GM12878 (cell line): Measurements from ENCODE around the gene IL27RA. TPM values are rescaled to one million over a fixed set of nuclear protein-coding genes. Genes with fewer than 3 reads are reported as not detected.

ENCODE experiments used
- ASH2L ChIP-seq: fragments of 300-600, 200-600 bp; sonication (generic); IDR thresholded peaks from 2 replicates; pipeline ENCODE4 v1.6.1; 2017; ENCODE audit warnings: low read depth, mild to moderate bottlenecking, borderline replicate concordance
- ATF3 ChIP-seq: IDR thresholded peaks from 2 replicates; pipeline ENCODE4 v1.6.1; 2011; ENCODE audit warnings: low read depth, mild to moderate bottlenecking, low read length, moderate library complexity, borderline replicate concordance; ENCODE audit errors: extremely low read depth
- BRCA1 ChIP-seq: IDR thresholded peaks from 2 replicates; pipeline ENCODE4 v1.6.1; 2011; ENCODE audit warnings: low read depth, low read length, improper control_type of control experiment
- CUX1 ChIP-seq: IDR thresholded peaks from 2 replicates; pipeline ENCODE4 v1.6.1; 2012; ENCODE audit warnings: improper control_type of control experiment, low read depth, low read length; ENCODE audit not compliant: insufficient replicate concordance
- ETV6 ChIP-seq, 2 experiments: fragments of 450-650 bp in 1 of 2; IDR thresholded peaks in 1 of 2; conservative IDR thresholded peaks in 1 of 2; 2 replicates each; pipeline ENCODE4 v1.6.1; 2014; ENCODE audit warnings: antibody characterized with exemption in 1 of 2, borderline replicate concordance in 1 of 2, low read depth in 1 of 2, mild to moderate bottlenecking in 1 of 2, moderate library complexity in 1 of 2
- IRF3 ChIP-seq: fragments of 450-650 bp; IDR thresholded peaks from 2 replicates; pipeline ENCODE4 v1.6.1; 2014; ENCODE audit warnings: mild to moderate bottlenecking
- JUND ChIP-seq: IDR thresholded peaks from 2 replicates; pipeline ENCODE4 v1.6.1; 2012; ENCODE audit warnings: low read depth, mild to moderate bottlenecking, low read length, improper control_type of control experiment, moderate library complexity
- POLR2AphosphoS5 ChIP-seq: IDR thresholded peaks from 2 replicates; pipeline ENCODE4 v1.6.1; 2011; ENCODE audit warnings: mild to moderate bottlenecking, low read length, inconsistent platforms
- SUZ12 ChIP-seq: fragments of 200-600 bp; sonication (generic); IDR thresholded peaks from one replicate; pipeline ENCODE4 v1.6.1; 2018; ENCODE audit warnings: antibody characterized with exemption, mild to moderate bottlenecking; ENCODE audit not compliant: unreplicated experiment
- TCF12 ChIP-seq: IDR thresholded peaks from 2 replicates; pipeline ENCODE4 v1.6.1; 2011; ENCODE audit warnings: low read depth, mild to moderate bottlenecking, low read length
- USF2 ChIP-seq: IDR thresholded peaks from 2 replicates; pipeline ENCODE4 v1.6.1; 2011; ENCODE audit warnings: low read depth, low read length, improper control_type of control experiment, borderline replicate concordance
- ZNF207 ChIP-seq: fragments of 450-650 bp; IDR thresholded peaks from 2 replicates; pipeline ENCODE4 v1.6.1; 2014; ENCODE audit warnings: antibody characterized with exemption, mild to moderate bottlenecking, borderline replicate concordance
- ZNF622 ChIP-seq: fragments of 450-650 bp; IDR thresholded peaks from 2 replicates; pipeline ENCODE4 v1.6.1; 2017; ENCODE audit warnings: mild to moderate bottlenecking, inconsistent platforms
- ZNF687 ChIP-seq: fragments of 450-650 bp; IDR thresholded peaks from 2 replicates; pipeline ENCODE4 v1.6.1; 2017; ENCODE audit warnings: mild to moderate bottlenecking, moderate library complexity
- ZZZ3 ChIP-seq: IDR thresholded peaks from 2 replicates; pipeline ENCODE4 v1.6.1; 2011; ENCODE audit warnings: low read depth; ENCODE audit not compliant: control insufficient read depth, insufficient read length
- polyA plus RNA-seq, 11 experiments: library from polyadenylated mRNA; depleted of rRNA in 4 of 11; unstranded in 6 of 11; stranded (reverse) in 5 of 11; fragments of >200 nt; fragmentation: Nextera tagmentation in 4 of 11; fragmentation: Illumina TruSeq in 1 of 11; extraction: Ambion mirVana in 4 of 11; extraction: Trizol in 1 of 11; gene quantifications; 1 replicate in 1 of 11; 2 replicates in 10 of 11; pipeline versions ENCODE4 v1.2.1 to v1.2.3, GENCODE V29; 2011 to 2016; ENCODE audit warnings: inconsistent platforms in 2 of 11, missing spikeins in 2 of 11, low read depth in 1 of 11
- total RNA-seq, 4 experiments: library from RNA; depleted of rRNA in 3 of 4; stranded (reverse); fragments of >200 nt in 3 of 4; fragmentation: Illumina TruSeq in 1 of 4; extraction: Trizol in 1 of 4; gene quantifications; 2 replicates each; pipeline versions ENCODE4 v1.2.1 to v1.2.3, GENCODE V29; 2013 to 2021

IL27RA gene
- total and polyA plus RNA-seq, 10 of the 15 experiments (the other 5 are each of a cell fraction or from before 2014, with no cell fraction given): 8.4 to 63.5 (median 41.2) TPM

- TF ChIP-seq USF2: no peak
- no peak for TF ChIP-seq ETV6 (conservative IDR thresholded peaks at IDR 0.05 in 1 of 2, IDR thresholded peaks at IDR 0.05 in 1 of 2; ENCODE audit: borderline replicate concordance in 1 of 2, low read depth in 1 of 2)
- no peak for TF ChIP-seq ASH2L
- TF ChIP-seq ZZZ3: no peak
- TF ChIP-seq CUX1: no peak
- peak; percentile 59; the same call in 1 of the 2 replicates for TF ChIP-seq BRCA1
- no peak for TF ChIP-seq SUZ12
- peak; percentile 94 for TF ChIP-seq JUND
- TF ChIP-seq ZNF687: peak; percentile 82; the same call in 1 of the 2 replicates
- TF ChIP-seq TCF12: no peak
- no peak for TF ChIP-seq ATF3
- TF ChIP-seq ZNF207: peak; percentile 93; the same call in 1 of the 2 replicates
- no peak for TF ChIP-seq ZNF622
- TF ChIP-seq POLR2AphosphoS5: no peak
- TF ChIP-seq IRF3: no peak
Measured at GRCh38 chr19:14006766-14007562, 24.6 kb upstream of the IL27RA start (continued).
